Spleen (tissue), 11 donors: Measurements from ENCODE around the gene SLC38A10. TPM values are rescaled to one million over a fixed set of nuclear protein-coding genes. Genes with fewer than 3 reads are reported as not detected.

Experiments
- DNase-seq: peaks from one replicate; pipeline ENCODE4 v3.0.0-alpha.2; 2020
- H3K27ac ChIP-seq, 8 donors: fragments of 200-600 bp; sonication (generic) in 7 of 8; 1 replicate in 4 of 8; 2 replicates in 4 of 8; pipeline versions ENCODE4 v1.5.0 to v1.8.0; 2016 to 2021; ENCODE audit warnings: inconsistent platforms in 4 of 8, mild to moderate bottlenecking in 4 of 8, moderate library complexity in 1 of 8
- H3K27me3 ChIP-seq, 7 donors: fragments of 200-600 bp; sonication (generic) in 6 of 7; replicated peaks in 1 of 7; 1 replicate in 4 of 7; 2 replicates in 3 of 7; pipeline versions ENCODE4 v1.5.0 to v1.8.0; 2016 to 2021; ENCODE audit warnings: inconsistent platforms in 3 of 7, mild to moderate bottlenecking in 1 of 7
- H3K36me3 ChIP-seq, 6 donors: fragments of 200-600 bp; sonication (generic) in 5 of 6; 1 replicate in 4 of 6; 2 replicates in 2 of 6; pipeline versions ENCODE4 v1.5.0 to v1.8.0; 2016 to 2021; ENCODE audit warnings: inconsistent platforms in 2 of 6
- H3K4me1 ChIP-seq, 6 donors: fragments of 200-600 bp; sonication (generic) in 5 of 6; 1 replicate in 3 of 6; 2 replicates in 3 of 6; pipeline versions ENCODE4 v1.5.0 to v1.8.0; 2016 to 2021; ENCODE audit warnings: inconsistent platforms in 3 of 6
- H3K4me3 ChIP-seq, 8 donors: fragments of 200-600 bp; sonication (generic) in 7 of 8; 1 replicate in 4 of 8; 2 replicates in 4 of 8; pipeline versions ENCODE4 v1.5.0 to v1.8.0; 2016 to 2021; ENCODE audit warnings: inconsistent platforms in 4 of 8, mild to moderate bottlenecking in 4 of 8, moderate library complexity in 2 of 8
- H3K9me3 ChIP-seq, 8 donors: fragments of 200-600 bp; sonication (generic) in 7 of 8; 1 replicate in 4 of 8; 2 replicates in 4 of 8; pipeline versions ENCODE4 v1.5.0 to v1.8.0; 2016 to 2021; ENCODE audit warnings: inconsistent platforms in 4 of 8
- CTCF ChIP-seq, 11 experiments: fragments of 200-600 bp in 7 of 11; fragments of 450-650 bp in 4 of 11; sonication (generic) in 4 of 11; IDR thresholded peaks in 8 of 11; conservative IDR thresholded peaks in 3 of 11; 1 replicate in 7 of 11; 2 replicates in 4 of 11; pipeline versions ENCODE4 v1.4.0 to v1.8.0; 2016 to 2021; ENCODE audit warnings: antibody characterized with exemption in 11 of 11, inconsistent platforms in 4 of 11, mild to moderate bottlenecking in 1 of 11
- POLR2A ChIP-seq, 3 donors: fragments of 450-650 bp; IDR thresholded peaks; one replicate each; pipeline ENCODE4 v1.5.1; 2017; ENCODE audit warnings: antibody characterized with exemption in 3 of 3, mild to moderate bottlenecking in 1 of 3
- POLR2AphosphoS5 ChIP-seq, 3 donors: sonication (generic); formaldehyde crosslinking; IDR thresholded peaks; one replicate each; pipeline ENCODE4 v1.5.1; 2017; ENCODE audit warnings: antibody characterized with exemption in 3 of 3
- WGBS, 5 donors: extraction: QIAGEN DNeasy Blood & Tissue Kit in 3 of 5; methylation state at CpG; one replicate each; pipeline versions ENCODE4 v1.1.5 to v1.1.7; 2013 to 2018; 5-methylcytosine and 5-hydroxymethylcytosine counted together
- intact Hi-C: fragments of 100-400 bp; cut with DNase I; formaldehyde crosslinking; loops from one replicate; pipeline ENCODE4 v1.15.0; 2023; ENCODE audit warnings: low total_unique reads
- polyA plus RNA-seq, 3 donors: library from polyadenylated mRNA; stranded (reverse); fragments of 200-250 nt; gene quantifications; one replicate each; pipeline ENCODE4 v1.2.1, GENCODE V29; 2013
- total RNA-seq, 7 donors: library from RNA; depleted of rRNA in 3 of 7; stranded (reverse); fragments of >200 nt in 3 of 7; fragmentation: NEBNext Ultra II Directional in 4 of 7; extraction: Animal tissue kit (Norgen Biotek cat#: 25700) in 4 of 7; gene quantifications; one replicate each; pipeline versions ENCODE4 v1.1.0 to v1.2.1, GENCODE V29; 2016 to 2021
- donor health status: healthy with polysubstance abuse.
- donor health status: DM: no; HTN: no; CAD: no; lungs with moderate emphysema.
- donor health status: DM: no; HTN: no; CAD: no.
- donor health status: Bipolar disorder and iron deficiency.
- donor health status: healthy.
- donor health status: DM: no; HTN: no; CAD: no.
- donor health status: DM: yes; HTN: yes; CAD: no.

SLC38A10 gene
- total and polyA plus RNA-seq, 10 donors, result 54.9 to 112 (median 86.6) TPM

GRCh38 chr17:81221371-81221841 is 73.7 kb downstream of the SLC38A10 start:
- Histone ChIP-seq H3K27ac (no peak overlapping the region), H3K36me3 (peaks cover 0 to 37% (median 3%) of the 10 kb centered on the region in 6 donors), H3K27me3 (no peaks in the 10 kb centered on the region), H3K4me3 (peak overlapping the region in 4 of 8 donors; percentile 79 to 86 (median 86)), H3K4me1 (peaks cover 8 to 28% (median 24%) of the 10 kb centered on the region in 6 donors), H3K9me3 (no peaks in the 10 kb centered on the region)
- intact Hi-C loops, result no loop called here
- DNase-seq, result no peak
- 72 to 84% (median 77%) methylated on average over 7 to 11 of the region's 11 CpGs for WGBS, 5 donors
- TF ChIP-seq CTCF (IDR thresholded peaks at IDR 0.05 in 8 of 11, conservative IDR thresholded peaks at IDR 0.05 in 3 of 11) (no peak), POLR2AphosphoS5 (IDR thresholded peaks at IDR 0.05) (no peak), POLR2A (IDR thresholded peaks at IDR 0.05) (no peak)

- Histone ChIP-seq H3K4me1 (peaks cover 8 to 28% (median 24%) of the 10 kb centered on the region in 6 donors), H3K36me3 (peaks cover 0 to 39% (median 3%) of the 10 kb centered on the region in 6 donors), H3K27me3 (no peaks in the 10 kb centered on the region), H3K27ac (no peak overlapping the region), H3K9me3 (no peaks in the 10 kb centered on the region), H3K4me3 (no peak overlapping the region)
- no peak for TF ChIP-seq POLR2A (IDR thresholded peaks at IDR 0.05)
- TF ChIP-seq CTCF (IDR thresholded peaks at IDR 0.05 in 8 of 11, conservative IDR thresholded peaks at IDR 0.05 in 3 of 11), result no peak
- no peak for TF ChIP-seq POLR2AphosphoS5 (IDR thresholded peaks at IDR 0.05)
- no peak for DNase-seq
- WGBS, 5 donors, result 86 to 97% (median 94%) methylated on average over 8 to 24 of the region's 24 CpGs
- intact Hi-C loops, result no loop called here
These were observed 75.5 kb downstream of the SLC38A10 start for GRCh38 chr17:81219476-81220180.

- Histone ChIP-seq H3K27ac (no peak overlapping the region), H3K4me3 (no peak overlapping the region), H3K27me3 (no peaks in the 10 kb centered on the region), H3K9me3 (no peaks in the 10 kb centered on the region), H3K36me3 (peaks cover 0 to 39% (median 3%) of the 10 kb centered on the region in 6 donors), H3K4me1 (peaks cover 8 to 28% (median 24%) of the 10 kb centered on the region in 6 donors)
- intact Hi-C loops, result no loop called here
- DNase-seq, result no peak
- 92 to 97% (median 93%) methylated on average over 9 to 11 of the region's 11 CpGs for WGBS, 5 donors
- TF ChIP-seq POLR2AphosphoS5 (IDR thresholded peaks at IDR 0.05) (no peak), CTCF (IDR thresholded peaks at IDR 0.05 in 8 of 11, conservative IDR thresholded peaks at IDR 0.05 in 3 of 11) (no peak), POLR2A (IDR thresholded peaks at IDR 0.05) (no peak)
These were observed 76.1 kb downstream of the SLC38A10 start for GRCh38 chr17:81218991-81219390.

- intact Hi-C loops, result no loop called here
- no peak overlapping the region for H3K4me3 ChIP-seq
- no peaks in the 10 kb centered on the region for H3K27me3 ChIP-seq
- peaks cover 0 to 39% (median 3%) of the 10 kb centered on the region in 6 donors for H3K36me3 ChIP-seq
- 84 to 93% (median 89%) methylated on average over 13 of the region's 13 CpGs for whole genome bisulfite sequencing, 5 donors
- H3K9me3 ChIP-seq, result no peaks in the 10 kb centered on the region
- H3K27ac ChIP-seq, result no peak overlapping the region
- peaks cover 8 to 22% (median 19%) of the 10 kb centered on the region in 6 donors for H3K4me1 ChIP-seq
- TF ChIP-seq POLR2A (IDR thresholded peaks at IDR 0.05), result no peak
- TF ChIP-seq CTCF (IDR thresholded peaks at IDR 0.05 in 8 of 11, conservative IDR thresholded peaks at IDR 0.05 in 3 of 11), result no peak
- TF ChIP-seq POLR2AphosphoS5 (IDR thresholded peaks at IDR 0.05), result no peak
- DNase-seq, result no peak
These were observed 76.6 kb downstream of the SLC38A10 start for GRCh38 chr17:81218459-81218858.
